K562 (cell line): ENCODE results near the gene DYNAP. TPM values are rescaled to one million over a fixed set of nuclear protein-coding genes. Genes with fewer than 3 reads are reported as not detected.
A peak's percentile ranks its signal among the peaks of the same experiment; 100 is the strongest.

ENCODE experiments used
- CBX8 ChIP-seq: fragments of 200-600 bp; sonication (generic); IDR thresholded peaks from 2 replicates; pipeline ENCODE4 v1.6.1; 2012; ENCODE audit warnings: borderline replicate concordance, mixed run types, low read depth, mild to moderate bottlenecking, moderate library complexity, mixed read lengths, low read length, control low read depth, inconsistent platforms; ENCODE audit not compliant: poor library complexity, severe bottlenecking; ENCODE audit errors: extremely low read depth
- CEBPG ChIP-seq, 3 experiments: fragments of 200-800 bp in 1 of 3; sonication (Bioruptor generic) in 1 of 3; sonication (generic) in 1 of 3; formaldehyde crosslinking in 1 of 3; IDR thresholded peaks in 2 of 3; conservative IDR thresholded peaks in 1 of 3; 2 replicates each; pipeline versions ENCODE4 v1.6.1 to v1.8.0; 2016 to 2022; ENCODE audit warnings: missing compliant biosample characterization in 2 of 3, missing genetic modification characterization in 2 of 3, mild to moderate bottlenecking in 1 of 3, missing genetic modification reagents in 1 of 3
- EWSR1 ChIP-seq: fragments of 450-650 bp; IDR thresholded peaks from 2 replicates; pipeline ENCODE4 v1.6.1; 2018; ENCODE audit warnings: borderline replicate concordance, mild to moderate bottlenecking, low read depth, moderate library complexity; ENCODE audit not compliant: partially characterized antibody
- HDAC3 ChIP-seq: fragments of 450-650 bp; IDR thresholded peaks from 2 replicates; pipeline ENCODE4 v1.6.1; 2018; ENCODE audit warnings: borderline replicate concordance, mild to moderate bottlenecking, moderate library complexity; ENCODE audit not compliant: partially characterized antibody
- ILK ChIP-seq: fragments of 450-650 bp; IDR thresholded peaks from 2 replicates; pipeline ENCODE4 v1.6.1; 2016; ENCODE audit warnings: missing genetic modification characterization, low read depth, mild to moderate bottlenecking, missing compliant biosample characterization, moderate library complexity, borderline replicate concordance
- KHSRP ChIP-seq: fragments of 450-650 bp; IDR thresholded peaks from 2 replicates; pipeline ENCODE4 v1.6.1; 2017
- KLF10 ChIP-seq: fragments of 250-450 bp; sonication (Bioruptor Pico); IDR thresholded peaks from 2 replicates; pipeline ENCODE4 v1.6.1; 2021; ENCODE audit warnings: matching md5 sums
- MCM5 ChIP-seq: fragments of 450-650 bp; IDR thresholded peaks from 2 replicates; pipeline ENCODE4 v1.6.1; 2016; ENCODE audit warnings: low read depth
- SMARCE1 ChIP-seq: fragments of 450-650 bp; IDR thresholded peaks from 2 replicates; pipeline ENCODE4 v1.7.1; 2016; ENCODE audit warnings: mild to moderate bottlenecking
- SRF ChIP-seq, 2 experiments: fragments of 250-450, 450-650 bp in 1 of 2; sonication (Bioruptor Pico) in 1 of 2; sonication (generic) in 1 of 2; formaldehyde crosslinking; IDR thresholded peaks; 2 replicates each; pipeline versions ENCODE4 v1.5.0 to v1.5.1; 2020 to 2022; ENCODE audit warnings: mild to moderate bottlenecking in 1 of 2, missing genetic modification reagents in 1 of 2
- TRIM28 ChIP-seq: fragments of 450-650 bp; IDR thresholded peaks from 2 replicates; pipeline ENCODE4 v1.6.1; 2017
- ZBTB34 ChIP-seq: fragments of 250-450 bp; sonication (Bioruptor Pico); IDR thresholded peaks from 2 replicates; pipeline ENCODE4 v1.8.0; 2021; ENCODE audit warnings: mild to moderate bottlenecking, moderate library complexity
- ZKSCAN3 ChIP-seq: fragments of 250-450 bp; sonication (Bioruptor Pico); IDR thresholded peaks from 2 replicates; pipeline ENCODE4 v1.4.0; 2020
- polyA plus RNA-seq, 8 experiments: library from polyadenylated mRNA; depleted of rRNA in 4 of 8; stranded (reverse) in 5 of 8; unstranded in 3 of 8; fragments of >200 nt; fragmentation: Nextera tagmentation in 2 of 8; fragmentation: Illumina TruSeq in 1 of 8; extraction: Ambion mirVana in 2 of 8; extraction: Trizol in 1 of 8; gene quantifications; 2 replicates each; pipeline versions ENCODE4 v1.2.1 to v1.2.3, GENCODE V29; 2011 to 2014; ENCODE audit warnings: inconsistent platforms in 1 of 8, missing spikeins in 1 of 8
- total RNA-seq, 7 experiments: library from RNA; depleted of rRNA in 6 of 7; stranded (reverse); fragments of >200 nt in 6 of 7; fragmentation: Illumina TruSeq in 2 of 7; extraction: Trizol in 2 of 7; gene quantifications; 2 replicates each; pipeline versions ENCODE4 v1.2.1 to v1.2.3, GENCODE V29; 2011 to 2021; ENCODE audit warnings: low replicate concordance in 1 of 7
- TF ChIP-seq, protein P1 (sequence below), 2 experiments: IDR thresholded peaks; 2 replicates each; pipeline ENCODE4 v1.6.1; 2012; ENCODE audit warnings: improper control_type of control experiment in 2 of 2, low read depth in 2 of 2, low read length in 2 of 2, borderline replicate concordance in 1 of 2
- TF ChIP-seq, protein P2 (sequence below): fragments of 250-450 bp; sonication (Bioruptor Pico); IDR thresholded peaks from 2 replicates; pipeline ENCODE4 v1.4.0; 2020; ENCODE audit warnings: mild to moderate bottlenecking, moderate library complexity, borderline replicate concordance
- TF ChIP-seq, protein P3 (sequence below): fragments of 450-650 bp; formaldehyde crosslinking; IDR thresholded peaks from 2 replicates; pipeline ENCODE4 v1.4.0; 2020; ENCODE audit warnings: mild to moderate bottlenecking, mixed read lengths
- TF ChIP-seq, protein P4 (sequence below): fragments of 450-650 bp; formaldehyde crosslinking; IDR thresholded peaks from 2 replicates; pipeline ENCODE4 v1.4.0; 2022; ENCODE audit warnings: mild to moderate bottlenecking, moderate library complexity

The DYNAP gene
- total and polyA plus RNA-seq, 9 of the 15 experiments (the other 6 are each of a cell fraction or from before 2014, with no cell fraction given) = not detected

DNA sequence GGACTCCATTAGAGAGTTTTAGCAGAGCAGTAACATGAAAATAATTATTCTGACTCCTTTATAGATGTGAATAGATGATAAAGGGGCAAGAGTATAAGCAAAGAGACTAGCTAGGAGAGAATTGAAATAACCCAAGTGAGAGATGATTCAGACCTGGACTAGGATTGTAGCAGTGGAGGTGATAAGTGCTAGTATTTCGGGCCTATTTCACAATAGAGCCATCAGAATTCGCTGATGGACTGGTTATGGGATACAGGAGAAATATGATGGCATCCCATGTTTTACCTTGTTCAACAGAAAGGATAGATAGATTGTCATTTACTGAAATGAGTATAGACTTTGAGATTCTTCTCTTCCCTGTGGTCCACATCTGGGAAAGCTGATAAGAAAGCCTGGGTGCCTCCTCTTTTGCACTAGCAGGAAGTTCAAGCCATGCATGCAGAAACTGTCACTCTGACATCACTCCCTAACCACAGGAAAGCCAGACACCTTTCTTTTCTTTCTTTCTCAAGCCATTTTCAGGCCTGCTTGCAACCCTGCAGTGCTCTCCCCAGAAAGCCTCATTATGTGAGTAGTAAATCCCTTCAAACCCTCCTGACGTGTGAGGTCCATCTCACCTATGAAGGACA, 25.3 kb downstream of the DYNAP start (continued):
- TF ChIP-seq CEBPG (CRISPR knock-in tag; IDR thresholded peaks at IDR 0.05) (no peak), CEBPG (tag; conservative IDR thresholded peaks at IDR 0.05 in 1 of 2, IDR thresholded peaks at IDR 0.05 in 1 of 2) (peak in 1 of 2 experiments; percentile 70; a peak in 2 of 4 replicates), SMARCE1 (no peak; the same call in 1 of the 2 replicates), HDAC3 (no peak), MCM5 (no peak), SRF (CRISPR knock-in tag; IDR thresholded peaks at IDR 0.05) (no peak), CBX8 (no peak), ILK (tag) (no peak), TRIM28 (no peak), KHSRP (no peak), EWSR1 (no peak), ZKSCAN3 (no peak), ZBTB34 (no peak), KLF10 (no peak)
- TF ChIP-seq, protein P1, sequence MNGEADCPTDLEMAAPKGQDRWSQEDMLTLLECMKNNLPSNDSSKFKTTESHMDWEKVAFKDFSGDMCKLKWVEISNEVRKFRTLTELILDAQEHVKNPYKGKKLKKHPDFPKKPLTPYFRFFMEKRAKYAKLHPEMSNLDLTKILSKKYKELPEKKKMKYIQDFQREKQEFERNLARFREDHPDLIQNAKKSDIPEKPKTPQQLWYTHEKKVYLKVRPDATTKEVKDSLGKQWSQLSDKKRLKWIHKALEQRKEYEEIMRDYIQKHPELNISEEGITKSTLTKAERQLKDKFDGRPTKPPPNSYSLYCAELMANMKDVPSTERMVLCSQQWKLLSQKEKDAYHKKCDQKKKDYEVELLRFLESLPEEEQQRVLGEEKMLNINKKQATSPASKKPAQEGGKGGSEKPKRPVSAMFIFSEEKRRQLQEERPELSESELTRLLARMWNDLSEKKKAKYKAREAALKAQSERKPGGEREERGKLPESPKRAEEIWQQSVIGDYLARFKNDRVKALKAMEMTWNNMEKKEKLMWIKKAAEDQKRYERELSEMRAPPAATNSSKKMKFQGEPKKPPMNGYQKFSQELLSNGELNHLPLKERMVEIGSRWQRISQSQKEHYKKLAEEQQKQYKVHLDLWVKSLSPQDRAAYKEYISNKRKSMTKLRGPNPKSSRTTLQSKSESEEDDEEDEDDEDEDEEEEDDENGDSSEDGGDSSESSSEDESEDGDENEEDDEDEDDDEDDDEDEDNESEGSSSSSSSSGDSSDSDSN (IDR thresholded peaks at IDR 0.05; ENCODE audit: borderline replicate concordance in 1 of 2, low read depth in 2 of 2, low read length in 2 of 2) = no peak
- TF ChIP-seq, protein P2, sequence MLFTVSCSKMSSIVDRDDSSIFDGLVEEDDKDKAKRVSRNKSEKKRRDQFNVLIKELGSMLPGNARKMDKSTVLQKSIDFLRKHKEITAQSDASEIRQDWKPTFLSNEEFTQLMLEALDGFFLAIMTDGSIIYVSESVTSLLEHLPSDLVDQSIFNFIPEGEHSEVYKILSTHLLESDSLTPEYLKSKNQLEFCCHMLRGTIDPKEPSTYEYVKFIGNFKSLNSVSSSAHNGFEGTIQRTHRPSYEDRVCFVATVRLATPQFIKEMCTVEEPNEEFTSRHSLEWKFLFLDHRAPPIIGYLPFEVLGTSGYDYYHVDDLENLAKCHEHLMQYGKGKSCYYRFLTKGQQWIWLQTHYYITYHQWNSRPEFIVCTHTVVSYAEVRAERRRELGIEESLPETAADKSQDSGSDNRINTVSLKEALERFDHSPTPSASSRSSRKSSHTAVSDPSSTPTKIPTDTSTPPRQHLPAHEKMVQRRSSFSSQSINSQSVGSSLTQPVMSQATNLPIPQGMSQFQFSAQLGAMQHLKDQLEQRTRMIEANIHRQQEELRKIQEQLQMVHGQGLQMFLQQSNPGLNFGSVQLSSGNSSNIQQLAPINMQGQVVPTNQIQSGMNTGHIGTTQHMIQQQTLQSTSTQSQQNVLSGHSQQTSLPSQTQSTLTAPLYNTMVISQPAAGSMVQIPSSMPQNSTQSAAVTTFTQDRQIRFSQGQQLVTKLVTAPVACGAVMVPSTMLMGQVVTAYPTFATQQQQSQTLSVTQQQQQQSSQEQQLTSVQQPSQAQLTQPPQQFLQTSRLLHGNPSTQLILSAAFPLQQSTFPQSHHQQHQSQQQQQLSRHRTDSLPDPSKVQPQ = no peak
- TF ChIP-seq, protein P3, sequence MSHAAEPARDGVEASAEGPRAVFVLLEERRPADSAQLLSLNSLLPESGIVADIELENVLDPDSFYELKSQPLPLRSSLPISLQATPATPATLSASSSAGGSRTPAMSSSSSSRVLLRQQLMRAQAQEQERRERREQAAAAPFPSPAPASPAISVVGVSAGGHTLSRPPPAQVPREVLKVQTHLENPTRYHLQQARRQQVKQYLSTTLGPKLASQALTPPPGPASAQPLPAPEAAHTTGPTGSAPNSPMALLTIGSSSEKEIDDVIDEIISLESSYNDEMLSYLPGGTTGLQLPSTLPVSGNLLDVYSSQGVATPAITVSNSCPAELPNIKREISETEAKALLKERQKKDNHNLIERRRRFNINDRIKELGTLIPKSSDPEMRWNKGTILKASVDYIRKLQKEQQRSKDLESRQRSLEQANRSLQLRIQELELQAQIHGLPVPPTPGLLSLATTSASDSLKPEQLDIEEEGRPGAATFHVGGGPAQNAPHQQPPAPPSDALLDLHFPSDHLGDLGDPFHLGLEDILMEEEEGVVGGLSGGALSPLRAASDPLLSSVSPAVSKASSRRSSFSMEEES (CRISPR knock-in tag) = no peak
- TF ChIP-seq, protein P4, sequence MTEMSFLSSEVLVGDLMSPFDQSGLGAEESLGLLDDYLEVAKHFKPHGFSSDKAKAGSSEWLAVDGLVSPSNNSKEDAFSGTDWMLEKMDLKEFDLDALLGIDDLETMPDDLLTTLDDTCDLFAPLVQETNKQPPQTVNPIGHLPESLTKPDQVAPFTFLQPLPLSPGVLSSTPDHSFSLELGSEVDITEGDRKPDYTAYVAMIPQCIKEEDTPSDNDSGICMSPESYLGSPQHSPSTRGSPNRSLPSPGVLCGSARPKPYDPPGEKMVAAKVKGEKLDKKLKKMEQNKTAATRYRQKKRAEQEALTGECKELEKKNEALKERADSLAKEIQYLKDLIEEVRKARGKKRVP = no peak
